ENCODE data around the gene RAD51B.
A peak's percentile ranks its signal among the peaks of the same experiment; 100 is the strongest.
"Not testable (repeated sequence)": the region's sequence is repeated elsewhere in the genome, so short reads cannot be mapped to it uniquely, and the experiment has no call there.

The RAD51B gene

GRCh38 chr14:68420350-68420749, 600.8 kb downstream of the RAD51B start:
- no peak for DNase-seq

GRCh38 chr14:68421116-68421515, 601.5 kb downstream of the RAD51B start:
- DNase-seq: no peak

GRCh38 chr14:68423686-68424085, 604.1 kb downstream of the RAD51B start:
- DNase-seq: no peak

- DNase-seq: no peak
Observed at GRCh38 chr14:68424443-68425172, 605.0 kb downstream of the RAD51B start.

GRCh38 chr14:68426661-68427549, 607.3 kb downstream of the RAD51B start:
- DNase-seq: no peak

GRCh38 chr14:68427550-68427890, 607.9 kb downstream of the RAD51B start:
- DNase-seq: no peak

- not testable (repeated sequence) for DNase-seq
Observed at GRCh38 chr14:68428900-68429299, 609.3 kb downstream of the RAD51B start.

- DNase-seq: not testable (repeated sequence)
Observed at GRCh38 chr14:68434173-68434572, 614.6 kb downstream of the RAD51B start.

GRCh38 chr14:68435631-68436030, 616.1 kb downstream of the RAD51B start:
- not testable (repeated sequence) for DNase-seq

- DNase-seq: no peak
Observed at GRCh38 chr14:68439676-68440075, 620.1 kb downstream of the RAD51B start.

- no peak for DNase-seq
Observed at GRCh38 chr14:68440820-68441219, 621.2 kb downstream of the RAD51B start.

- no peak for DNase-seq
Observed at GRCh38 chr14:68441542-68441941, 622.0 kb downstream of the RAD51B start.

GRCh38 chr14:68442828-68443629, 623.5 kb downstream of the RAD51B start:
- no peak for DNase-seq

GRCh38 chr14:68444449-68445168, 625.0 kb downstream of the RAD51B start:
- DNase-seq: no peak

GRCh38 chr14:68446243-68447040, 626.9 kb downstream of the RAD51B start:
- no peak for DNase-seq

- DNase-seq: no peak
Observed at GRCh38 chr14:68447581-68448251, 628.1 kb downstream of the RAD51B start.

GRCh38 chr14:68448252-68448902, 628.8 kb downstream of the RAD51B start:
- DNase-seq: no peak

GRCh38 chr14:68449561-68450181, 630.1 kb downstream of the RAD51B start:
- peak; percentile 74 for DNase-seq

- peak; percentile 4 for DNase-seq
Observed at GRCh38 chr14:68450391-68451120, 631.0 kb downstream of the RAD51B start.
